Activated B cell treated with CpG ODN at 0.5 μM for 24 hours (primary cell): ENCODE results near the gene TMEM132A. TPM values are rescaled to one million over a fixed set of nuclear protein-coding genes. Genes with fewer than 3 reads are reported as not detected.

Experiments used
- ATAC-seq: fragments of 200-7000 bp; cut with Tn5 transposase; one replicate; pipeline ENCODE4 v1.10.0; 2021; ENCODE audit warnings: low read depth, mild to moderate bottlenecking, moderate library complexity
- CTCF ChIA-PET: fragments of 350-600 bp; sonication (Branson Sonifier 250); formaldehyde crosslinking; loops from one replicate; lab custom pipeline; 2021; ENCODE audit warnings: antibody characterized with exemption; lab: Charles Lee
- POLR2A ChIA-PET: fragments of 350-600 bp; sonication (Branson Sonifier 250); formaldehyde crosslinking; loops from one replicate; lab custom pipeline; 2021; ENCODE audit warnings: antibody characterized with exemption; lab: Charles Lee
- DNase-seq: peaks from one replicate; pipeline ENCODE4 v3.0.0; 2022
- H3K27ac Mint-ChIP-seq: one replicate; pipeline ENCODE4 v1.8.0; 2020; ENCODE audit warnings: mixed read lengths
- H3K27me3 Mint-ChIP-seq: one replicate; pipeline ENCODE4 v1.8.0; 2021; ENCODE audit warnings: mixed read lengths
- H3K36me3 Mint-ChIP-seq: one replicate; pipeline ENCODE4 v1.8.0; 2021; ENCODE audit warnings: low read depth, mixed read lengths
- H3K4me1 Mint-ChIP-seq: one replicate; pipeline ENCODE4 v1.8.0; 2021; ENCODE audit warnings: mixed read lengths
- H3K4me3 Mint-ChIP-seq: one replicate; pipeline ENCODE4 v1.8.0; 2020; ENCODE audit warnings: mild to moderate bottlenecking, mixed read lengths
- H3K9me3 Mint-ChIP-seq: one replicate; pipeline ENCODE4 v1.8.0; 2020; ENCODE audit warnings: mixed read lengths
- intact Hi-C: fragments of 100-400 bp; cut with micrococcal nuclease; formaldehyde crosslinking; loops from one replicate; pipeline ENCODE4 v1.15.1; 2024
- total RNA-seq: library from RNA; stranded (reverse); gene quantifications from 2 replicates; pipeline ENCODE4 v1.2.3, GENCODE V29; 2022
- TF ChIP-seq, protein P1 (sequence below): fragments of 200-600 bp; IDR thresholded peaks from one replicate; pipeline ENCODE4 v1.8.0; 2022; ENCODE audit warnings: antibody characterized with exemption, mild to moderate bottlenecking

TMEM132A gene
- total RNA-seq, 1 donor from 2014 or later, result 8.7 TPM

- ATAC-seq (no peak), DNase-seq (no peak)
- Mint-ChIP-seq H3K4me1 (peaks cover 51% of the 10 kb centered on the region), H3K4me3 (no peak overlapping the region), H3K27me3 (no peaks in the 10 kb centered on the region), H3K9me3 (no peaks in the 10 kb centered on the region), H3K36me3 (peaks cover 91% of the 10 kb centered on the region), H3K27ac (peak overlapping the region; percentile 18)
- intact Hi-C loops, result no loop called here
- TF ChIP-seq, protein P1, sequence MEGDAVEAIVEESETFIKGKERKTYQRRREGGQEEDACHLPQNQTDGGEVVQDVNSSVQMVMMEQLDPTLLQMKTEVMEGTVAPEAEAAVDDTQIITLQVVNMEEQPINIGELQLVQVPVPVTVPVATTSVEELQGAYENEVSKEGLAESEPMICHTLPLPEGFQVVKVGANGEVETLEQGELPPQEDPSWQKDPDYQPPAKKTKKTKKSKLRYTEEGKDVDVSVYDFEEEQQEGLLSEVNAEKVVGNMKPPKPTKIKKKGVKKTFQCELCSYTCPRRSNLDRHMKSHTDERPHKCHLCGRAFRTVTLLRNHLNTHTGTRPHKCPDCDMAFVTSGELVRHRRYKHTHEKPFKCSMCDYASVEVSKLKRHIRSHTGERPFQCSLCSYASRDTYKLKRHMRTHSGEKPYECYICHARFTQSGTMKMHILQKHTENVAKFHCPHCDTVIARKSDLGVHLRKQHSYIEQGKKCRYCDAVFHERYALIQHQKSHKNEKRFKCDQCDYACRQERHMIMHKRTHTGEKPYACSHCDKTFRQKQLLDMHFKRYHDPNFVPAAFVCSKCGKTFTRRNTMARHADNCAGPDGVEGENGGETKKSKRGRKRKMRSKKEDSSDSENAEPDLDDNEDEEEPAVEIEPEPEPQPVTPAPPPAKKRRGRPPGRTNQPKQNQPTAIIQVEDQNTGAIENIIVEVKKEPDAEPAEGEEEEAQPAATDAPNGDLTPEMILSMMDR, result no peak
- POLR2A ChIA-PET, result interaction anchor here (0.9 to 3.1 kb wide), 4 partner anchors 9 to 29 kb away, joined by 3 to 18 read pairs (median 8); partner anchors contain the start of genes SLC15A3 and TMEM109
- CTCF ChIA-PET, result interaction anchor here (2.0 kb wide), 1 partner anchor 28 kb away, joined by 11 read pairs; no protein-coding TSS in a partner anchor
These were observed 18.8 kb downstream of the TMEM132A start for GRCh38 chr11:60942970-60943565.

DNA sequence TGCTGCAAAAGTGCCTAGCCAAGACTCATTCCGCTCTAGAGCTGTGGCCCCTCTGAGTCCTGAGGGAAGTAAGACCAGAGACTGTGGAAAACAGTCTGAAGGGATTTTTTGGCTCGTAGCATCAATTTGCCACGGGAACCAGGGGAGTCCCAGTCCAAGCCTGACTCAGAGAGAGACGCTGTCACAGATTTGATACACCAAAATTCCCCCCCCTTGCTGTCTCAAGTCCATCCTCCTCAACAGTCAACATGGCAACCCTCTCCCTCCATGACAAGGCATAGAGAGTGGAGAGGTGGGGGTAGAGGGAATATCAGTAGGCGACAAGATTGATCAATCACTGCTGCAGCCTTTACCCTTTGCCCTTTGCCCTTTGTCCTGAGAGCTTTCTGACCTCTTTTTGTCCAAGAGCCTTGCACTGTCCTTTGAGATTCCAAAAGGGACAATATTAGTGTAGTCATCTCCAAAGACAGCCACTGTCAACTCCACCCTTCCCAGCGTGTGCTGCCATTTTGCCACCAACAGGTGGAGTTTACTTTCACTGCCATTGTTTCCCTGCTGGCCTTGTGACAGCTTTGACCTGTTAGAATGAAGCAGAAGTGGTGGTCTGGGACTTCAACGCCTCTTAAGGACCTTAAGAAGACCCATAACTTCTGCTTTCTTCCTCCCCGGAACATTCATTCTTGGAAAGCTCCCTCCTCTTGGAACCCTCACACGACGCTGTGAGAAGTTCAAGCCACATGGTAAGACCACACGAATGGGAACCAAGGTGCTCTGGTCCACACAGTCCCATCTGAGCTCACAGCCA lies 20.4 kb downstream of the TMEM132A start:
- TF ChIP-seq, protein P1, result no peak
- intact Hi-C loops, result loop anchor here (1.0 kb wide), 1 partner anchor 12 kb away; no protein-coding TSS in a partner anchor
- Mint-ChIP-seq H3K36me3 (peaks cover 82% of the 10 kb centered on the region), H3K27ac (peak overlapping the region; percentile 27), H3K4me3 (no peak overlapping the region), H3K9me3 (no peaks in the 10 kb centered on the region), H3K4me1 (peaks cover 66% of the 10 kb centered on the region), H3K27me3 (no peaks in the 10 kb centered on the region)
- DNase-seq (no peak), ATAC-seq (peak; percentile 31)
- ChIA-PET CTCF (interaction anchor here (0.9 to 2.3 kb wide), 3 partner anchors 12 to 46 kb away, joined by 3 to 7 read pairs (median 6); no protein-coding TSS in a partner anchor), POLR2A (interaction anchor here (1.4 to 1.9 kb wide), 2 partner anchors 8 to 29 kb away, joined by 5 to 7 read pairs; no protein-coding TSS in a partner anchor)

DNA sequence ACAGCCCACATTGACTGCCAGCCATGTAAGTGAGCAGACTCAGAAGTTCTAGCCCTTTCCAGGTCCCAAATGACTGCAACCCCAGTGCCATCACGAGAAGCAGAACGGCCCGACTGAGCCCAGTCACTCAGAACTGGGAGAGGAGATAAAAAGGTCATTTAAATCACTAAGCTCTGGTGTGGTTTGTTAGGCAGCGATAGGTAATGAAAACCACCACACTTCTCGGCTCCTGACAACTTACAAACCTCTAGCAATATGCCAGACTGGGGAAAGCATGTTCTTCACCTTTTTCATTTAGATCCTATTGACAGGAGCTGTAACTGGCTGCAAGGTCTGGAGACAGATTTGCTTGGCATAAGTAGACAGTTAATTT lies 21.0 kb downstream of the TMEM132A start:
- intact Hi-C loops, result no loop called here
- DNase-seq (no peak), ATAC-seq (no peak)
- no peaks in the 10 kb centered on the region for H3K27me3 Mint-ChIP-seq
- H3K9me3 Mint-ChIP-seq, result no peaks in the 10 kb centered on the region
- H3K4me3 Mint-ChIP-seq, result no peak overlapping the region
- POLR2A ChIA-PET, result interaction anchor here (1.4 to 1.9 kb wide), 2 partner anchors 9 to 30 kb away, joined by 5 to 7 read pairs; no protein-coding TSS in a partner anchor
- TF ChIP-seq, protein P1, result no peak
- peaks cover 77% of the 10 kb centered on the region for H3K36me3 Mint-ChIP-seq
- H3K4me1 Mint-ChIP-seq, result peaks cover 71% of the 10 kb centered on the region
- CTCF ChIA-PET, result interaction anchor here (0.7 to 2.3 kb wide), 5 partner anchors 13 to 184 kb away, joined by 3 to 7 read pairs (median 3); no protein-coding TSS in a partner anchor
- peak overlapping the region; percentile 27 for H3K27ac Mint-ChIP-seq

DNA sequence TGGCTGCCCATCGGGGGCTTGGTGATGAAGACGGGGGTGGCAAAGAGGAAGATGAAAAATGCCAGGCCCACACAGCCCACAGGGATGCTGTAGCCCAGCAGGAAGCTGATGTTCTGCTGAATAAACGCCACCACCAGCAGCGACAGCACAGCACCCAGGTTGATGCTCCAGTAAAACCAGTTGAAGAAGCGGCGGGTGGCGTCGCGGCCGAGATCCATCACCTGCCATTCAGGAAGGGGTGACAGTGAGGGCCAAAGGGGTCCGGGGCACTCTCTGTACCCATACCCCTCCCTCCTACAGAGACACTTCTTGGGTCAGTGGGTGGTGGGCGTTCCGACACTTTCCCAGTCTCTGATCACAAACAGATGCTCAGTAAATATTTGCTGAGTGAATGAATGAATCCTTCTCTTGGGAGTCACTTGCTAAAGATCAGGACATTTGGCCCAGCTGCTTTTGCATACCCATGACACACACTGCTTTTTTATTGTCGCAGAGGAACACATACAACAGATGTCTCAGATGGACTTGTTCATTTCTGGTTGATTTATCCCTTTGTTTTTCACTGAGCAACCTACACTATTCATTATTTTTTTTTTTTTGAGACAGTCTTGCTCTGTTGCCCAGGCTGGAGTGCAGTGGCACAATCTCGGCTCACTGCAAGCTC lies 22.5 kb downstream of the TMEM132A start:
- H3K27me3 Mint-ChIP-seq, result no peaks in the 10 kb centered on the region
- ChIA-PET CTCF (interaction anchor here (1.2 to 2.3 kb wide), 2 partner anchors 31 to 182 kb away, joined by 3 to 7 read pairs; no protein-coding TSS in a partner anchor), POLR2A (interaction anchor here (1.9 kb wide), 1 partner anchor 10 kb away, joined by 5 read pairs; no protein-coding TSS in a partner anchor)
- H3K9me3 Mint-ChIP-seq, result no peaks in the 10 kb centered on the region
- DNase-seq, result no peak
- peaks cover 63% of the 10 kb centered on the region for H3K36me3 Mint-ChIP-seq
- no peak overlapping the region for H3K27ac Mint-ChIP-seq
- H3K4me1 Mint-ChIP-seq, result peaks cover 70% of the 10 kb centered on the region
- intact Hi-C loops, result no loop called here
- no peak overlapping the region for H3K4me3 Mint-ChIP-seq
- TF ChIP-seq, protein P1, result no peak
- no peak for ATAC-seq
